VCaP (cell line): ENCODE results near the gene OXCT1.

Experiments
- H3K27ac ChIP-seq: fragments of 450-650 bp; 2 replicates; pipeline ENCODE4 v1.5.1; 2017
- TF ChIP-seq, protein P1 (sequence below): fragments of 450-650 bp; conservative IDR thresholded peaks from 2 replicates; pipeline ENCODE4 v1.5.1; 2017; ENCODE audit warnings: mild to moderate bottlenecking, moderate library complexity

Gene OXCT1

DNA sequence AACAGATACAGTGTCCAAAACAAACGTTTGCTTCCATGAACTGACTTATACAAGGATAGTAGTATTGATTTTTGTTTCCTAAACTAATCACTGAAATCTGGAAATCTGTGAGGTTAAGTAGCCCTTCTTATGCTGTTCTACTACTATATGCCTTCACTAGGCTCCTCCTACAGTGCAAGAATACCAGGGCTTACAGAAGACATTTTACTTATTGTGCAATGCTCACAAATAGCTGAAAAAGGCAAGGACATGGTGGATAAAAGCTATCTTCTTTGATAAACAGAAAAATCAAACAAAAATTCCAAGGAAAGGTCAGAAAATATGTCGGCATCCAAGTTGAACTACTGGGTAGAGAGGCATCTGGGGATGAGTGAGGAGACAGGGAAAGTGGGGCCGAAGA lies 61.9 kb downstream of the OXCT1 start:
- H3K27ac ChIP-seq, result no peak overlapping the region
- TF ChIP-seq, protein P1, sequence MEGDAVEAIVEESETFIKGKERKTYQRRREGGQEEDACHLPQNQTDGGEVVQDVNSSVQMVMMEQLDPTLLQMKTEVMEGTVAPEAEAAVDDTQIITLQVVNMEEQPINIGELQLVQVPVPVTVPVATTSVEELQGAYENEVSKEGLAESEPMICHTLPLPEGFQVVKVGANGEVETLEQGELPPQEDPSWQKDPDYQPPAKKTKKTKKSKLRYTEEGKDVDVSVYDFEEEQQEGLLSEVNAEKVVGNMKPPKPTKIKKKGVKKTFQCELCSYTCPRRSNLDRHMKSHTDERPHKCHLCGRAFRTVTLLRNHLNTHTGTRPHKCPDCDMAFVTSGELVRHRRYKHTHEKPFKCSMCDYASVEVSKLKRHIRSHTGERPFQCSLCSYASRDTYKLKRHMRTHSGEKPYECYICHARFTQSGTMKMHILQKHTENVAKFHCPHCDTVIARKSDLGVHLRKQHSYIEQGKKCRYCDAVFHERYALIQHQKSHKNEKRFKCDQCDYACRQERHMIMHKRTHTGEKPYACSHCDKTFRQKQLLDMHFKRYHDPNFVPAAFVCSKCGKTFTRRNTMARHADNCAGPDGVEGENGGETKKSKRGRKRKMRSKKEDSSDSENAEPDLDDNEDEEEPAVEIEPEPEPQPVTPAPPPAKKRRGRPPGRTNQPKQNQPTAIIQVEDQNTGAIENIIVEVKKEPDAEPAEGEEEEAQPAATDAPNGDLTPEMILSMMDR, result no peak

DNA sequence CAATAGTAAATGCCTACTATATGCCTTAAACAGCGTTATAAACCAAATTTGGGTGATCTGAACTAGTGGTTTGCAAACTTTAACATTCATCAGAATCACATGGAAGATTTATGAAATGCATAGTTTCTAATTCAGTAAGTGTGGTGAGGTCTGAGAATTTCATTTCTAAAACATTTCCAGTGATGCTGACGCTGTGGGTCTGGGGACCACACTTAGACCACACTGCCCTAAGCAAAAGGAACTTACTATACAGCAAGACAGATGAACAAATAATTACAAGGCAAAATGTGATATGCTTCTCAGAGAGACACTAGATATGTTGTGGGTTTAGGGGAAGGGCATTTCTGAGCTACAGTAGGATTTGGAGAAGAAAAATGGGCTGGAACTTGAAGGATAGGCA lies 72.6 kb downstream of the OXCT1 start:
- no peak overlapping the region for H3K27ac ChIP-seq
- TF ChIP-seq, protein P1, result no peak

DNA sequence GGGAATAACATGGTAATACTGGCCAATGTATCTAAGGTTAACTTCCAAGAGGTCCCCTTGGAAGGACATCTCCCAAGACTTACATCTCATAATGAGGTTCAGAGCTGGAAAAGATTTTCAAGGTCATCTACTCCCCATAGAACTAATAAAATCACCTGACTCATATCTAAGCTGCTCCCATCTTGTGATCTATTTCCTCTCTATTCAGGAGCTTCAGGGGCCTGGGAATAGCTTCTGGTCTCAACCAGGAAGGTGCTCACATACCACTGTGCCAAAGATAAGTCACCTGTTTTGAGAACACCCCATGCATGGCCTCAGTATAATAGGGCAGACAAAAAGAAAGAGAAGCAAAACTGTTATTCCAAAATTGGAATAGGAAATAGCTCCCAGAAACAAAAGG lies 74.2 kb downstream of the OXCT1 start:
- TF ChIP-seq, protein P1, result no peak
- H3K27ac ChIP-seq, result no peak overlapping the region

DNA sequence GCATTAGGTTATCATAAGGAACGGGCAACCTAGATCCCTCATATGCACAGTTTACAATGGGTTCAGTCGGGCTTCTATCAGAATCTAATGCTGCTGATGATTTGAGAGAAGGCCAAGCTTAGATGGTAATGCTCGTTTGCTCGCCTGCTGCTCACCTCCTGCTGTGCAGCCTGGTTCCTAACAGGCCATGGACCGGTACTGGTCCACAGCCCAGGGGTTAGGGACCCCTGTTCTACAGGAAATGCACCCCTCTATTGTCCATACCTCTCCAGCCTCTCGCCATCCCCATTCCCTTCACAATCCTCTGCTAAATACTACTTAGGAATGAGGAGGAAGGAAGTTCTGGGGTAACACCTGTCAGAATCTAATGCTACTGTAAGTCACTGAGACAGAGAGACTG lies 75.1 kb downstream of the OXCT1 start:
- H3K27ac ChIP-seq, result no peak overlapping the region
- TF ChIP-seq, protein P1, result no peak

DNA sequence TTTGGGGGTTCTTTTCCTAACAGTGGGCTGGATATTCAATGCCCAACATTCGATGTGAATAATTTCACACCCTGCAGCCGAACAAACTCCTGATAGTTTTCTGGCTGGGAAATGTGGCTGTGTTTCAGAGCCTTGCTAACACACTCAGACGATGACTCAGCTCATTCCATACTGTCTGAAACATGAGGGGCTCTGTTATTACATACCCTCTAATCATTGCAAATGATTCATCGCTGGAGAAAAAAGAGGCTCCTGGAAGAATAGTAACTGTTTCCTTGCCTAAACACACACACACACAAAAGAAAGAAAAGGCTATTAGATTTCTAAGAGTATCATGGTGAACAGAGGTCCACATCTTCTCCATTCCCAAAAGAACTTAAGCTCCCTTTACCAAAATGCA lies 75.8 kb downstream of the OXCT1 start:
- TF ChIP-seq, protein P1, result no peak
- no peak overlapping the region for H3K27ac ChIP-seq

DNA sequence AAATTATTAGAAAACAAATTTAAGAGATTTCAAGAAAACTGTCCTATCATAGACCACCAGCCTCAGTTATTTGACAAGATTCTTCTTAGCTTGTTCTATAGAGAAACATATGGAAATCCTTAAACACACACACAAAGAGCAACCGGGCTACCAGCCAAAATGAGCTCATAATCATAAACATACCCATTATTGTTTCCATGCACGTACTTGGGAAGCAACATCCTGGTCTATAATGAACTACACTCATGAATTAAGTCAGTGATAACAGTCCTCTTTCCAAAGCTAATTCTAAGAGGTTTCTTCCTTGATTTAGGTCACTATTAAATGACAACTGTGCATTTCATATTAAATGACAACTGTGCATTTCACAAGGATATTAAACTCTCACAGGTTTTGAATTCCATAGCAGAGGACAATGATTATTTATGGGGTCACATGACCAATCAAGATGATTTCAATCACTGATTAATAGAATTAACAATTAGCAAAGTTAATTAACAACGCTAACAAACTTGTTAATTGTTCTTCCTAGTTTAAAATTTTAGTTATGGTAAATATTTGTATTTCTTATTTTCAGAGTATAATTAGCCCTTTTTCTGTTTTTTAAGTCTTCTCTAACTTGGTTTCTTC lies 77.0 kb downstream of the OXCT1 start:
- no peak overlapping the region for H3K27ac ChIP-seq
- TF ChIP-seq, protein P1, result no peak

DNA sequence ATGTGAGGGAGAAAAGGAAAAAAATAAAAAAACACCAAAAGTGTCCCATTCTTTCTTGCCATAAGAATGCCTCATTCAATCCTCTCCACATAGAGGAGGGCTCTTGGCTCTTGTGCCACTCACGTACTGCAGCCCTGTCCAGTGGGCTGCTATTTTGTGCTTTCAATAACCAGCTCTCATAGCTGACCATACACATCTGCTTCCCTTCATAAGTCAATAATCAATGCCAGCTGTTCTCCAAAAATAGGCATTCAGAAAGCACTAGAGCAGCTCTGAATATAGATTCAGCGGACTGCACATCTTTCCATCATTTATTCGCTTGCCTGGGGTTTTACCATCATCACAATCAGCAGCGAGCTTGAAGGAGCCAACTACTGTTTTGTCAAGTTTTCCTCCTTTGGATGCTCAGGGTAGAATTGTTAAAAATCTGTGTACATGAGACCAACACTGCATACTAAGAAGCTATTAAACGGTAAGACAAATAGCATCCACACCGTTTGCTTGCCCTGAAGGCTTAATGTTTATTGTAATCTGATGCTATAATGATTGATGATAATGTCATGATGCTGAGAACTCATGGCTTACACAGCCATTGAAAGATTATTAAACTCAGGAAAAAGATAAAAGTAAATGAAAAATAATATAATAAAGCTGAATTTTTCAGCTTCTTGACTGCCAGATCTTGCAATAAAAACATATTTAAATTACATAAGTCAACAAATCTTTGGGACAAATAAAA lies 80.0 kb downstream of the OXCT1 start:
- TF ChIP-seq, protein P1, result no peak
- peak overlapping the region; percentile 45 for H3K27ac ChIP-seq
